Ovary (tissue), 9 donors: ENCODE data around the gene EWSR1. TPM values are rescaled to one million over a fixed set of nuclear protein-coding genes. Genes with fewer than 3 reads are reported as not detected.
A peak's percentile ranks its signal among the peaks of the same experiment; 100 is the strongest.

ENCODE experiments used
- DNase-seq, 5 donors: peaks; one replicate each; pipeline ENCODE4 v3.0.0-alpha.2; 2019 to 2020
- H3K27ac ChIP-seq, 2 donors: fragments of 200-600 bp; one replicate each; pipeline versions ENCODE4 v1.5.1 to v1.8.0; 2019 to 2022
- H3K27me3 ChIP-seq: fragments of 200-600 bp; one replicate; pipeline ENCODE4 v1.8.0; 2022
- H3K36me3 ChIP-seq: fragments of 200-600 bp; sonication (generic); one replicate; pipeline ENCODE4 v1.5.1; 2019
- H3K4me1 ChIP-seq: one replicate; pipeline ENCODE4 v1.8.1; 2013; ENCODE audit warnings: mild to moderate bottlenecking, moderate library complexity; ENCODE audit not compliant: insufficient read depth
- H3K4me3 ChIP-seq: fragments of 200-600 bp; sonication (generic); one replicate; pipeline ENCODE4 v1.5.1; 2017
- H3K9me3 ChIP-seq, 2 donors: fragments of 200-600 bp in 1 of 2; sonication (generic) in 1 of 2; one replicate each; pipeline versions ENCODE4 v1.5.1 to v1.8.1; 2013 to 2019; ENCODE audit warnings: mild to moderate bottlenecking in 1 of 2, moderate library complexity in 1 of 2
- CTCF ChIP-seq, 3 donors: fragments of 450-650 bp in 2 of 3; fragments of 200-600 bp in 1 of 3; IDR thresholded peaks; one replicate each; pipeline versions ENCODE4 v1.5.1 to v1.8.0; 2016 to 2022; ENCODE audit warnings: antibody characterized with exemption in 3 of 3, mild to moderate bottlenecking in 1 of 3
- EP300 ChIP-seq: sonication (generic); formaldehyde crosslinking; IDR thresholded peaks from one replicate; pipeline ENCODE4 v1.6.1; 2017; ENCODE audit warnings: antibody characterized with exemption
- POLR2A ChIP-seq: fragments of 450-650 bp; IDR thresholded peaks from one replicate; pipeline ENCODE4 v1.6.1; 2017; ENCODE audit warnings: antibody characterized with exemption, mild to moderate bottlenecking, moderate library complexity
- WGBS, 3 donors: extraction: QIAGEN DNeasy Blood & Tissue Kit in 1 of 3; methylation state at CpG; one replicate each; pipeline versions ENCODE4 v1.1.5 to v1.1.7; 2013 to 2017; 5-methylcytosine and 5-hydroxymethylcytosine counted together
- intact Hi-C, 4 donors: fragments of 100-400 bp; cut with DNase I; formaldehyde crosslinking; loops; one replicate each; pipeline versions ENCODE4 v1.11.0 to v1.15.1; 2022 to 2023
- polyA plus RNA-seq, 2 donors: library from polyadenylated mRNA; stranded (reverse); fragments of 200-250 nt in 1 of 2; fragments of 350-450 nt in 1 of 2; fragmentation: Illumina TruSeq in 1 of 2; extraction: RNeasy Lipid Tissue Mini Kit (QIAGEN cat#74804) in 1 of 2; gene quantifications; one replicate each; pipeline ENCODE4 v1.2.3, GENCODE V29; 2013 to 2014
- total RNA-seq, 7 donors: library from RNA; depleted of rRNA in 2 of 7; stranded (reverse); fragments of >200 nt in 2 of 7; fragmentation: NEBNext Ultra II Directional in 3 of 7; extraction: Animal tissue kit (Norgen Biotek cat#: 25700) in 3 of 7; gene quantifications; one replicate each; pipeline versions ENCODE4 v1.1.0 to v1.2.4, GENCODE V29; 2016 to 2023
- donor health status: DM: no; HTN: no; CAD: no; lungs with moderate emphysema.
- donor health status: DM: no; HTN: no; CAD: no.
- donor health status: Bipolar disorder and iron deficiency.
- donor health status: DM: yes; HTN: yes; CAD: no.
- donor health status: DM: no; HTN: no; CAD: no.
- donor health status: DM: yes; HTN: yes; CAD: no.

The EWSR1 gene
- total and polyA plus RNA-seq, 9 donors, result 127 to 191 (median 170) TPM

DNA sequence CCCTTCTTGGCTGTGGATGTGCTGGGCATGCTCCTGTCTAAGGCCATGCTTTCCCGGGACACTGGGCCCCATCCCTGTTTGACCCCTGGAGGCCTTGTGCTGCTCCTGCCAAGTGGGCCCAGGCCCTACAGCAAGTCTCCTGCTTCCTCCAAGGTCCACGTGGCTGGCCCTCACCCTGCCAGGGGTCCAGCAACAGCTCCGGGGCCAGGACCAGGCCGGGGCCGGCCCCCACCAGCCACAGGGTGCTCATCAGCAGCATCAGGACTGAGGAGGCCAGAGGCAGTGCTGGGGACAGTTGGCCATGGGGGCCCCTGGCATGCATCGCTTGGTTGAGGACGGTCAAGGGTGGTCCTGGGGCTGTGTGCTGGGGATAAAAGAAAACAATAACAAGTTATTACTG, 2.8 kb upstream of the EWSR1 start:
- Histone ChIP-seq H3K36me3 (no peaks in the 10 kb centered on the region), H3K4me3 (no peak overlapping the region), H3K27ac (no peak overlapping the region), H3K9me3 (no peaks in the 10 kb centered on the region), H3K4me1 (peaks cover 7% of the 10 kb centered on the region), H3K27me3 (no peaks in the 10 kb centered on the region)
- DNase-seq, result peak in 1 of 5 donors; percentile 23
- no peak for TF ChIP-seq CTCF (IDR thresholded peaks at IDR 0.05)
- no peak for TF ChIP-seq POLR2A
- no peak for TF ChIP-seq EP300
- intact Hi-C loops, result no loop called here
- 79 to 83% (median 81%) methylated on average over 7 of the region's 7 CpGs for WGBS, 3 donors

DNA sequence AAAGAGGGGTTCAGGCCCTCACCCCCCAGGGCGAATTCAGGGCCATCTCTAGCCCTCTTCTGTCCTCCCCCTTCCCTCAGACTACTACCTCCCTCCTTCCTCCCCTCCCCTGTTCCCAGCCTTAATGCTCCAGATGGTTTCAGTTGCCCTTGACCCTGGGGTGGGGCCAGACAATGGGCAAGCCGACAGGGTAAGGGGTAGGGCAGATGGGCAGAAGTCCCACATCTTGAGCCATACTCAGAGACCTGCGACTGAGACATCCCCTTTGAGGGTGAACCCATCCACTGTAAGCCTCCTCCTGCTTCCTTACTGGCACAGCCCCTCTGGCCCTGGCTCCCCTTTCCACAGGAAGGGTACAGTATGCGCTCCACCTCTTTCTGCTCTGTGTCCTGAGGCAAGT, 2.1 kb upstream of the EWSR1 start:
- Histone ChIP-seq H3K4me1 (peaks cover 9% of the 10 kb centered on the region), H3K27me3 (no peaks in the 10 kb centered on the region), H3K4me3 (no peak overlapping the region), H3K36me3 (no peaks in the 10 kb centered on the region), H3K9me3 (no peaks in the 10 kb centered on the region), H3K27ac (no peak overlapping the region)
- WGBS, 3 donors, result 34 to 41% (median 34%) methylated on average over 4 of the region's 4 CpGs
- intact Hi-C loops, result no loop called here
- TF ChIP-seq CTCF (IDR thresholded peaks at IDR 0.05) (no peak), EP300 (no peak), POLR2A (no peak)
- DNase-seq, result peak in 4 of 5 donors; percentile 27 to 61 (median 34)

GRCh38 chr22:29266564-29267461, 1.3 kb upstream of the EWSR1 start:
- Histone ChIP-seq H3K27ac (peak overlapping the region; percentile 84 to 99), H3K4me3 (peak overlapping the region; percentile 98), H3K4me1 (peaks cover 11% of the 10 kb centered on the region), H3K9me3 (no peaks in the 10 kb centered on the region), H3K27me3 (no peaks in the 10 kb centered on the region), H3K36me3 (no peaks in the 10 kb centered on the region)
- WGBS, 3 donors, result 11 to 12% (median 11%) methylated on average over 12 to 13 of the region's 13 CpGs
- no peak for TF ChIP-seq CTCF (IDR thresholded peaks at IDR 0.05)
- TF ChIP-seq EP300, result no peak
- no peak for TF ChIP-seq POLR2A
- intact Hi-C loops, result no loop called here
- peak in 1 of 5 donors; percentile 27 for DNase-seq

DNA sequence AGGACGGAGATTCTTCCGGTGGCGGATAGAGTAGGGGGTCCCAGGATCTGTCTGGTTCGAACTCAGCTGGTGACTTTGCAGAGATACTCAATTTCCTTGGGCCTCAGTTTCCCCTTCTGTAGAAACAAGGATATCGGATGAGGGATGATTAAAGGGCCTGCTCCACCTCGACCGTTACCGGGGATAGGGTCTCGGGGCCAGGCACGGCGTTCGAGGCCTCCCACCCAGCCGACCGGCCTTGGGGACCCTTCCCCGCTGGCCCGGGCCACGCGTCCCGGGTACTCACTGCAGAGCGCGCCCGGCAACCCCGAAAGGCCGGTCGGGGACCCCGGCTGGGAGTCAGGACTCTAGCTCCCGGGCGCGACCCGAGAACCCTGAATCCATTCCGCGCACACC, 608 bp upstream of the EWSR1 start:
- 0 to 1% (median 0%) methylated on average over 28 to 32 of the region's 32 CpGs for WGBS, 3 donors
- H3K4me3 ChIP-seq, result peak overlapping the region; percentile 98
- DNase-seq, result no peak
- peaks cover 11% of the 10 kb centered on the region for H3K4me1 ChIP-seq
- H3K27me3 ChIP-seq, result no peaks in the 10 kb centered on the region
- intact Hi-C loops, result no loop called here
- H3K9me3 ChIP-seq, result no peaks in the 10 kb centered on the region
- H3K27ac ChIP-seq, result peak overlapping the region; percentile 84 to 99
- no peaks in the 10 kb centered on the region for H3K36me3 ChIP-seq
- TF ChIP-seq EP300, result no peak
- no peak for TF ChIP-seq CTCF (IDR thresholded peaks at IDR 0.05)
